Esophagus squamous epithelium (tissue), 5 donors: ENCODE data around the gene SLC24A3. TPM values are rescaled to one million over a fixed set of nuclear protein-coding genes. Genes with fewer than 3 reads are reported as not detected.

ENCODE experiments used
- DNase-seq: peaks from one replicate; lab custom pipeline; 2025; lab: John Stamatoyannopoulos, UW
- H3K27ac ChIP-seq, 4 donors: fragments of 200-600 bp; sonication (generic); one replicate each; pipeline ENCODE4 v1.5.1; 2016 to 2019; ENCODE audit warnings: mild to moderate bottlenecking in 1 of 4
- H3K27me3 ChIP-seq, 4 donors: fragments of 200-600 bp; sonication (generic); 1 replicate in 3 of 4; 2 replicates in 1 of 4; pipeline versions ENCODE4 v1.5.1 to v1.6.0; 2017 to 2021; ENCODE audit warnings: antibody characterized with exemption in 1 of 4
- H3K36me3 ChIP-seq, 3 donors: fragments of 200-600 bp; sonication (generic); one replicate each; pipeline ENCODE4 v1.5.1; 2016 to 2019
- H3K4me1 ChIP-seq, 3 donors: fragments of 200-600 bp; sonication (generic); one replicate each; pipeline ENCODE4 v1.5.1; 2017 to 2019
- H3K4me3 ChIP-seq, 4 donors: fragments of 200-600 bp; sonication (generic); 1 replicate in 3 of 4; 2 replicates in 1 of 4; pipeline ENCODE4 v1.5.1; 2016 to 2019; ENCODE audit warnings: mild to moderate bottlenecking in 2 of 4, moderate library complexity in 1 of 4
- H3K9me3 ChIP-seq, 3 donors: fragments of 200-600 bp; sonication (generic); one replicate each; pipeline ENCODE4 v1.5.1; 2016 to 2019
- CTCF ChIP-seq, 6 experiments: fragments of 450-650 bp in 4 of 6; fragments of 200-600 bp in 2 of 6; sonication (generic) in 2 of 6; IDR thresholded peaks; one replicate each; pipeline ENCODE4 v1.5.1; 2016 to 2019; ENCODE audit warnings: antibody characterized with exemption in 6 of 6, mild to moderate bottlenecking in 4 of 6, moderate library complexity in 4 of 6
- POLR2A ChIP-seq, 4 donors: fragments of 450-650 bp; IDR thresholded peaks; one replicate each; pipeline ENCODE4 v1.6.1; 2017; ENCODE audit warnings: antibody characterized with exemption in 4 of 4, mild to moderate bottlenecking in 4 of 4, moderate library complexity in 3 of 4
- WGBS, 2 donors: methylation state at CpG; one replicate each; pipeline ENCODE4 v1.1.5; 2018; 5-methylcytosine and 5-hydroxymethylcytosine counted together
- intact Hi-C: fragments of 100-400 bp; cut with DNase I; formaldehyde crosslinking; loops from one replicate; pipeline ENCODE4 v1.15.0; 2022
- total RNA-seq, 4 donors: library from RNA; depleted of rRNA; stranded (reverse); fragments of >200 nt; gene quantifications; one replicate each; pipeline ENCODE4 v1.1.0, GENCODE V29; 2016
- donor health status: DM: yes; HTN: yes; CAD: no.

SLC24A3 gene
- total RNA-seq, 4 donors from 2014 or later = 3.0 to 8.2 (median 6.1) TPM

- H3K27ac ChIP-seq = no peak overlapping the region
- peaks cover 0 to 4% (median 3%) of the 10 kb centered on the region in 3 donors for H3K4me1 ChIP-seq
- H3K36me3 ChIP-seq = no peaks in the 10 kb centered on the region
- no peaks in the 10 kb centered on the region for H3K9me3 ChIP-seq
- intact Hi-C loops = no loop called here
- 62 to 72% methylated on average over 2 to 3 of the region's 3 CpGs for WGBS, 2 donors
- no peak overlapping the region for H3K4me3 ChIP-seq
- no peak for TF ChIP-seq CTCF (IDR thresholded peaks at IDR 0.05)
- no peak for TF ChIP-seq POLR2A (IDR thresholded peaks at IDR 0.05)
- no peaks in the 10 kb centered on the region for H3K27me3 ChIP-seq
- DNase-seq = no peak
Observed at GRCh38 chr20:19457611-19458010, 245.2 kb downstream of the SLC24A3 start.

DNA sequence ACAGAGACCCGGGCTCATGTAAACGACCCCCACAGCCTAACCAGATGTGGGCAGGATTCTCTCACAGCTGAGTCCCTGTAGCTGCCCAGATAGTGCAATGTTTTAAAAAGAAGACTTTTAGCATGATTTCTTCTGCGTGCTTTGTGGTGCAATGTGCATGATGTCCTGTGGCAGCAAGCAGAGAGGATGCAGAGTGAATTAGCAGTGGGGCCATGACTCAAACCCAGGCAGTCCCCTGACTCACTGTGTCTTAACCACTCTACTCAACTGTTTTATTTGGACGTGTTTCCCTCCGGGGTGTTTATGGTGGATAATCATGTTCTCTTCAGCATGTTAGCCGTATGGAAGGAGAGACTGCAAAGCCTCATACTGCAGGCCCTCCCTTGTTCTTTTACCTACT, 247.9 kb downstream of the SLC24A3 start:
- intact Hi-C loops = no loop called here
- 49 to 59% methylated on average over 4 to 6 of the region's 6 CpGs for WGBS, 2 donors

DNA sequence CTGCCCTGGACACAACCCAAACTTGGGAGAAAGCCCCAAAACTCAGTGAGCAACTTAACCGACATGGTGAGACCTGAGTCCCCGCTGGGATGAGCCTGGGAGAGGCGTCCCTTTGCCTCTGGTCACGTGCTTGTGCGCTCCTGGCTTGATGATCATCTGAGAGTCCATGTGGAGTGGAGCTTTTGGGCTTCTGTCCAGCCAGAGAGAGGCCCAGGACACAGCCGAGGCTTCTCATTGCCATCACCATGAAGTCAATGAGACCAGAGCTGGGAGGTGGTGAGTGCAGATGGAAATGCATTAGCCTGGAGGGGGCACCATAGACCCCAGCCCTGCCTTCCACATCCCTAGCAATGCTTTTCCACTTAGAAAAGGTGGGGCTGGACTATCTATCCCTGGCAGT, 250.0 kb downstream of the SLC24A3 start:
- no peak overlapping the region for H3K4me3 ChIP-seq
- H3K27ac ChIP-seq = no peak overlapping the region
- no peaks in the 10 kb centered on the region for H3K4me1 ChIP-seq
- 70 to 82% methylated on average over 3 to 6 of the region's 6 CpGs for WGBS, 2 donors
- TF ChIP-seq CTCF (IDR thresholded peaks at IDR 0.05) (no peak), POLR2A (IDR thresholded peaks at IDR 0.05) (no peak)
- H3K27me3 ChIP-seq = no peaks in the 10 kb centered on the region
- no peak for DNase-seq
- no peaks in the 10 kb centered on the region for H3K9me3 ChIP-seq
- intact Hi-C loops = no loop called here
- H3K36me3 ChIP-seq = no peaks in the 10 kb centered on the region

More for the DNA sequence above, 247.9 kb downstream of the SLC24A3 start:
- Histone ChIP-seq H3K4me1 (no peaks in the 10 kb centered on the region), H3K4me3 (no peak overlapping the region), H3K36me3 (no peaks in the 10 kb centered on the region), H3K27me3 (no peaks in the 10 kb centered on the region), H3K27ac (no peak overlapping the region), H3K9me3 (no peaks in the 10 kb centered on the region)
- DNase-seq = no peak
- TF ChIP-seq CTCF (IDR thresholded peaks at IDR 0.05) (no peak), POLR2A (IDR thresholded peaks at IDR 0.05) (no peak)

DNA sequence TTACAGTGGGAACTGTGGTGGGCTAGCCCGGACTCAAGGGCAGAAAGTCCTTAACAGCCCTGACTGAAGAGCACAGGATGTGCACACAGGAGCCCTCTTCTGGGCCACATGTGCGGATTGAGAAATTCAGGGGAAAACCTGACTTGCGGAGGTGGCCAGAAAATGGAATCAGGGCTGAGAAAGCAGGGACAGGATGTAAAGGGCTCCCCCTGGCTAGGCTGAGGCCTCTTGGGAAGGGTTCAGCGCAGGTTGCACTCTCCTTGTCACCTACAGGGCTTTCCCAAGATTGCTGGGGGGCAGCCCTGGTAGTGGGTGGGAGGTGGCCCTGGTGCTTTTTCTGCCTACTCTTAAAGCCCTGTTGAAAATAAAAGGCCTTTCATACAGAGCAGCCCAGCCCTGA, 251.2 kb downstream of the SLC24A3 start:
- Histone ChIP-seq H3K4me3 (no peak overlapping the region), H3K9me3 (no peaks in the 10 kb centered on the region), H3K27ac (no peak overlapping the region), H3K4me1 (no peaks in the 10 kb centered on the region), H3K36me3 (no peaks in the 10 kb centered on the region), H3K27me3 (no peaks in the 10 kb centered on the region)
- WGBS, 2 donors = 80 to 88% methylated on average over 4 of the region's 4 CpGs
- intact Hi-C loops = no loop called here
- DNase-seq = no peak
- TF ChIP-seq POLR2A (IDR thresholded peaks at IDR 0.05) (no peak), CTCF (IDR thresholded peaks at IDR 0.05) (no peak)

DNA sequence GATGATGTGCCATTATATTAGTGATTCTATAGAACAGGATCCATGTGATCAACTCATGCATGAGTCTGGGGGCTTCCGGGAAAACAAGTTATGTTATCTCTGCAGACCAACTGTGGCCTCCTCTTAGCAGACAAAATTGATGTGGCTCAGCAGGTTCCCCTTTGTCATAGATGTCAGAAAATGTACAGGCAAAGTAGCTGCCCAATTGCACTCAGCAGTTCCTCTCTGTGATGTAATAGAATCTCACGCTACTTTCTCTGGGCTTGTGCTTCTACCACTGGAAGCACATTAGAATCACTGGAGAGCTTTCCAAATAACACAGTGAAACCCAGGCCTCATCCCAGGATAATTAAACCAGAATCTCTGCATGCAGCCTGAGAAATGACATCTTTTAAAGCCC, 253.1 kb downstream of the SLC24A3 start:
- no peaks in the 10 kb centered on the region for H3K36me3 ChIP-seq
- H3K27me3 ChIP-seq = no peaks in the 10 kb centered on the region
- no peak overlapping the region for H3K27ac ChIP-seq
- 69 to 71% methylated on average over 2 of the region's 2 CpGs for WGBS, 2 donors
- H3K4me1 ChIP-seq = no peaks in the 10 kb centered on the region
- H3K4me3 ChIP-seq = no peak overlapping the region
- DNase-seq = no peak
- H3K9me3 ChIP-seq = no peaks in the 10 kb centered on the region
- intact Hi-C loops = no loop called here
- no peak for TF ChIP-seq CTCF (IDR thresholded peaks at IDR 0.05)
- TF ChIP-seq POLR2A (IDR thresholded peaks at IDR 0.05) = no peak
